KMS-11 (cell line): Measurements from ENCODE around the gene TANGO2.
A peak's percentile ranks its signal among the peaks of the same experiment; 100 is the strongest.

Experiments used
- H2AFZ ChIP-seq: fragments of 200-600 bp; sonication (generic); 2 replicates; pipeline ENCODE4 v1.6.1; 2016; ENCODE audit warnings: antibody characterized with exemption, mixed run types, low read depth
- H3K27ac ChIP-seq: fragments of 200-600 bp; sonication (generic); 2 replicates; pipeline ENCODE4 v1.6.1; 2016; ENCODE audit warnings: mild to moderate bottlenecking, mixed run types
- H3K27me3 ChIP-seq: fragments of 200-600 bp; sonication (generic); 2 replicates; pipeline ENCODE4 v1.6.1; 2017; ENCODE audit warnings: mild to moderate bottlenecking, low read depth, mixed run types, moderate library complexity; ENCODE audit not compliant: insufficient read depth
- H3K36me3 ChIP-seq: fragments of 200-600 bp; sonication (generic); 2 replicates; pipeline ENCODE4 v1.6.1; 2017; ENCODE audit warnings: mild to moderate bottlenecking, mixed run types; ENCODE audit not compliant: insufficient read depth
- H3K4me1 ChIP-seq: fragments of 200-600 bp; sonication (generic); 2 replicates; pipeline ENCODE4 v1.6.1; 2016; ENCODE audit warnings: mild to moderate bottlenecking, low read depth, mixed run types; ENCODE audit not compliant: poor library complexity, severe bottlenecking
- H3K4me2 ChIP-seq: fragments of 200-600 bp; sonication (generic); 2 replicates; pipeline ENCODE4 v1.7.0; 2016; ENCODE audit warnings: mild to moderate bottlenecking, mixed run types
- H3K4me3 ChIP-seq: fragments of 200-600 bp; sonication (generic); IDR thresholded peaks from 2 replicates; pipeline ENCODE4 v1.6.1; 2017; ENCODE audit warnings: low read depth, low read length, mixed read lengths; ENCODE audit not compliant: insufficient read depth
- H3K79me2 ChIP-seq: fragments of 200-600 bp; sonication (generic); 2 replicates; pipeline ENCODE4 v1.6.1; 2016; ENCODE audit warnings: low read depth, mixed run types; ENCODE audit not compliant: insufficient read depth
- H3K9ac ChIP-seq: fragments of 200-600 bp; sonication (generic); 2 replicates; pipeline ENCODE4 v1.6.1; 2016; ENCODE audit warnings: mild to moderate bottlenecking, mixed run types
- H4K20me1 ChIP-seq: fragments of 200-600 bp; sonication (generic); 2 replicates; pipeline ENCODE4 v1.6.1; 2016; ENCODE audit warnings: mild to moderate bottlenecking, mixed run types; ENCODE audit not compliant: insufficient read depth
- CTCF ChIP-seq: fragments of 200-600 bp; sonication (generic); conservative IDR thresholded peaks from 2 replicates; pipeline ENCODE4 v1.6.1; 2017; ENCODE audit warnings: low read depth, mild to moderate bottlenecking, antibody characterized with exemption, low read length, moderate library complexity, mixed read lengths

The TANGO2 gene

GRCh38 chr22:20020533-20021195, at the start of gene TANGO2:
TSS of gene TANGO2 (plus strand) at chr22:20021110. CDS start at chr22:20036799, 15,689 bp downstream.
- Histone ChIP-seq H3K9ac (peak within 1 kb of the TSS; percentile 77), H3K4me1 (peaks cover 15% of the 10 kb centered on the region), H4K20me1 (no peaks in the 10 kb centered on the region), H3K4me2 (peak within 1 kb of the TSS; percentile 84), H3K27ac (no peak within 1 kb of the TSS; the same call in 1 of the 2 replicates), H3K79me2 (peaks cover 11% of the 10 kb centered on the region; the same call in 1 of the 2 replicates), H3K27me3 (peaks cover 21% of the 10 kb centered on the region), H2AFZ (peak within 1 kb of the TSS; percentile 88), H3K4me3 (no peak within 1 kb of the TSS), H3K36me3 (no peaks in the 10 kb centered on the region)
- no peak for TF ChIP-seq CTCF

- Histone ChIP-seq H3K4me3 (no peak overlapping the region), H4K20me1 (no peaks in the 10 kb centered on the region), H3K79me2 (no peaks in the 10 kb centered on the region), H3K27me3 (no peaks in the 10 kb centered on the region), H2AFZ (no peak overlapping the region), H3K4me1 (peaks cover 8% of the 10 kb centered on the region), H3K9ac (no peak overlapping the region), H3K36me3 (no peaks in the 10 kb centered on the region), H3K4me2 (no peak overlapping the region), H3K27ac (no peak overlapping the region)
- TF ChIP-seq CTCF: no peak
These were observed 49.4 kb upstream of the TANGO2 start for GRCh38 chr22:19971276-19972124.

- Histone ChIP-seq H4K20me1 (no peaks in the 10 kb centered on the region), H2AFZ (no peak overlapping the region), H3K79me2 (no peaks in the 10 kb centered on the region), H3K4me2 (no peak overlapping the region), H3K4me3 (no peak overlapping the region), H3K27me3 (no peaks in the 10 kb centered on the region), H3K36me3 (no peaks in the 10 kb centered on the region), H3K27ac (no peak overlapping the region), H3K9ac (no peak overlapping the region), H3K4me1 (peaks cover under 1% of the 10 kb centered on the region)
- TF ChIP-seq CTCF: no peak
These were observed 48.7 kb upstream of the TANGO2 start for GRCh38 chr22:19972251-19972650.

GRCh38 chr22:19972652-19973550, 48.0 kb upstream of the TANGO2 start:
- H3K27me3 ChIP-seq: no peaks in the 10 kb centered on the region
- no peaks in the 10 kb centered on the region for H3K79me2 ChIP-seq
- H3K4me3 ChIP-seq: no peak overlapping the region
- no peaks in the 10 kb centered on the region for H3K36me3 ChIP-seq
- H3K9ac ChIP-seq: no peak overlapping the region
- H4K20me1 ChIP-seq: no peaks in the 10 kb centered on the region
- H3K27ac ChIP-seq: no peak overlapping the region
- H2AFZ ChIP-seq: no peak overlapping the region
- H3K4me2 ChIP-seq: no peak overlapping the region
- H3K4me1 ChIP-seq: no peaks in the 10 kb centered on the region
- TF ChIP-seq CTCF: no peak
